Urothelium cell line (cell line): ENCODE results near the gene GSDMA.

Experiments
- DNase-seq: peaks from one replicate; pipeline ENCODE4 v3.0.0; 2011; ENCODE audit warnings: low spot score, mixed read lengths
- FAIRE-seq: peaks from 2 replicates; lab custom pipeline; 2011; peaks lifted over from hg19 to GRCh38; lab: Jason Lieb, UNC

The GSDMA gene

GRCh38 chr17:39962642-39963220, at the start of gene GSDMA:
TSS of gene GSDMA (plus strand) at chr17:39963004. CDS start at chr17:39965688, 2,684 bp downstream.
- DNase-seq (no peak), FAIRE-seq (peak; percentile 44)

GRCh38 chr17:39913989-39914388, 48.8 kb upstream of the GSDMA start:
- no peak for DNase-seq
- no peak for FAIRE-seq

- FAIRE-seq (no peak), DNase-seq (no peak)
Measured at GRCh38 chr17:39915559-39915958, 47.2 kb upstream of the GSDMA start.

- FAIRE-seq: no peak
- no peak for DNase-seq
Measured at GRCh38 chr17:39916918-39917317, 45.9 kb upstream of the GSDMA start.

- FAIRE-seq: peak; percentile 61
Measured at GRCh38 chr17:39919087-39919683, 43.6 kb upstream of the GSDMA start.

GRCh38 chr17:39920218-39921210, 42.3 kb upstream of the GSDMA start:
- FAIRE-seq (no peak), DNase-seq (no peak)

More at GRCh38 chr17:39919087-39919683, 43.6 kb upstream of the GSDMA start:
- DNase-seq: no peak

- no peak for FAIRE-seq
- DNase-seq: no peak
Measured at GRCh38 chr17:39921323-39921722, 41.5 kb upstream of the GSDMA start.

- FAIRE-seq (no peak), DNase-seq (no peak)
Measured at GRCh38 chr17:39922006-39922405, 40.8 kb upstream of the GSDMA start.

- DNase-seq (no peak), FAIRE-seq (no peak)
Measured at GRCh38 chr17:39923230-39923629, 39.6 kb upstream of the GSDMA start.

- FAIRE-seq (peak; percentile 20), DNase-seq (no peak)
Measured at GRCh38 chr17:39923836-39924690, 38.7 kb upstream of the GSDMA start.

- DNase-seq (no peak), FAIRE-seq (no peak)
Measured at GRCh38 chr17:39924691-39925055, 38.1 kb upstream of the GSDMA start.

GRCh38 chr17:39925282-39926134, 37.3 kb upstream of the GSDMA start:
- no peak for FAIRE-seq
- DNase-seq: no peak

GRCh38 chr17:39926135-39926587, 36.6 kb upstream of the GSDMA start:
- FAIRE-seq (no peak), DNase-seq (no peak)

- FAIRE-seq: no peak
- peak; percentile 46 for DNase-seq
Measured at GRCh38 chr17:39926588-39927100, 36.2 kb upstream of the GSDMA start.

GRCh38 chr17:39927101-39927928, 35.5 kb upstream of the GSDMA start, which contains the start of the genes LRRC3C and ORMDL3:
TSS of gene LRRC3C (plus strand) at chr17:39927732. CDS start at chr17:39941524, 13,792 bp downstream.
TSS of gene ORMDL3 (minus strand) at chr17:39927601. CDS start at chr17:39924203, 3,398 bp downstream.
- FAIRE-seq (no peak), DNase-seq (peak; percentile 94)

GRCh38 chr17:39927929-39928857, 34.6 kb upstream of the GSDMA start:
- FAIRE-seq (no peak), DNase-seq (no peak)
